Tongue (tissue), 2 donors: Measurements from ENCODE around the gene C9. TPM values are rescaled to one million over a fixed set of nuclear protein-coding genes. Genes with fewer than 3 reads are reported as not detected.
"Not testable (repeated sequence)": the region's sequence is repeated elsewhere in the genome, so short reads cannot be mapped to it uniquely, and the experiment has no call there.

Experiments used
- DNase-seq: peaks from one replicate; pipeline ENCODE4 v3.0.0-alpha.2; 2015
- total RNA-seq: library from RNA; depleted of rRNA; stranded (reverse); fragments of >200 nt; gene quantifications from one replicate; pipeline ENCODE4 v1.2.3, GENCODE V29; 2014

Gene C9
- total RNA-seq, 1 donor from 2014 or later: not detected

GRCh38 chr5:39370555-39371366, 6.5 kb upstream of the C9 start:
- DNase-seq: no peak

- DNase-seq: no peak
These were observed 5.0 kb upstream of the C9 start for GRCh38 chr5:39369123-39369815.

DNA sequence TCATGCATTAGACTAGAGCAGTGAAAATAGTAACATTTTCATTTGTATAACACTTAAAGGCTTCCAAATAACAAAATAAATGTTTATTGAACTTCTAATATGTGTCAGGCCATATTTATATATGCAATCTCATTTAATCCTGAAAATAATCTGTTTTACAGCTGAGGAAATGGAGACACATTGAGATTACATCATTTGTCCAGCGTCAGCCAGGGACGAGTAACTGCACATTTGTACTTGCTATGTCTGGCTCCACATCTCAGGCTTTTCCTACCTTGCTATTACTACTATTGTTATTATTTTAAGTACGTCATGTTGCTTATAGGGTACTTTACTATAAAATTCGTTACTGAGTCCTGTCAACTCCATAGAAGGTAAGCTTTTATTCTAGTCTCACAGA, 3.8 kb upstream of the C9 start:
- DNase-seq: peak; percentile 26

DNA sequence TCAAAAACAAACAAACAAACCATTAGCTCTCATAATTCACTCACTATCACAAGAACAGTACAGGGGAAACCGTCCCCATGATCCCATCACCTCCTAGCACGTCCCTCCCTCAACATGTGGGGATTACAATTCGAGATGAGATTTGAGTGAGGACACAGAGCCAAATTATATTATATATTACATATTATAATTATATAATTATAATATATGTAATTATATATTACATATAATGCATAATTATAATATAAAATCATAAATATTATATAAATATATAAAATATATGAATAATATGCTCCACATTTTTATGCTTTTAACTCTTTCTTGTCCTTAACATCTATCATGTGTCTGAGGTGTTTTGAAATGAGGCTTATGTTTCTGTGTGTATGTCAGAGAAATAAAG, 3.4 kb upstream of the C9 start:
- no peak for DNase-seq

DNA sequence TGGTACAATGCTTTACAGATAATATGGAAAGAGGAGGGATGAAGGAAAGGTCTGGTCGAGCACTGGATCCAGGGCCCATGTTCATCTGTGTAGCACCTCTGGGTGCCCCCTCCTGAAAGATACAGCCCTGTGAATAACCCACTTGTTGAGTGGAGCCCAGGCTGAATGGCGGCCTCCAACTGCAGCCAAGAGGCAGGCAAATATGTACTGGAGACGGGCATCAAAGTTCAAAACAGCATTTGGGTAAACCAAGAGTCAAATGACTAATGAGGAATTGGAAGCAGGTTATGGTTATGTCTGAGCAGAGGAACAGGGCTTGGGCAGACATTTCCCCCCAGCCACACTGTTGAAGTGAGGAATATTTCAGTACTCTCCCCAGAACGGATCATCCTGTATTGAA, 1.1 kb downstream of the C9 start:
- no peak for DNase-seq

DNA sequence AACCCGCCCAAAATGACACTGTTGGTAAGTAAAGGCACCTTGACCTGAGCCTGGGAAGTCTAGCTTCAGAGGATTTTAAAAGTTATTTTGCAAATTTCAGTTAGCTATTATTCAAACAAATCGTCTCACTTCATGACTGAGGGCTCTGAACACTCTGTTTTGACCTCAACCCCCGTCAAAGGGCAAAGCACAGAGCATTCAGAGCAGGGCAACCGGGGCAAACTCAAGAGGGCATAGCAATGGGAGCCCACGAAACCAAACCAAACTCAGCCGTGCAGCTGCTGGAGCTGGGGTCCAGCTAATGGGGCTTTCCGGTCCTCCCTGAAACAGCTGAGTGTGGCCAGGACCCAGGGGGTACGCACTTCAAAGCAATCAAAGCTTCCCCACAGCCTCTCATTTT, 1.6 kb downstream of the C9 start:
- DNase-seq: no peak

DNA sequence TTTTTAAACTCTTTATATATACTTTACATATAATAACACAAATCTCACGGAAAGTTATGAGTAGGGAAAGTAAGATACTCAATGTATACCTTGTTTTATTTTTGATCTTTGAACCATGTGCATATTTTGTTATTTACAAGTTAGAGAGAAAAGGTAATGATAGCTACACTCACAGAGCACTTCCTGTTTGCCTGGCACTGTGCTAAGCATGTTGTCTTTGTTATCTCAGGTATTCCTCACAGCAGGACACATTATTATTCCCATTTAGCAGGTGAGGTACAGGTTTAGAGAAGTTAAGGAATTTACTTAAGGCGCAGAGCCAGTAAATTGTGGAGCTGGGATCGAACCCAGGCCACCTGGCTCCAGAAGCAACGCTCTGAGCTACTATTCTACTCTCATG, 3.0 kb downstream of the C9 start:
- DNase-seq: no peak

DNA sequence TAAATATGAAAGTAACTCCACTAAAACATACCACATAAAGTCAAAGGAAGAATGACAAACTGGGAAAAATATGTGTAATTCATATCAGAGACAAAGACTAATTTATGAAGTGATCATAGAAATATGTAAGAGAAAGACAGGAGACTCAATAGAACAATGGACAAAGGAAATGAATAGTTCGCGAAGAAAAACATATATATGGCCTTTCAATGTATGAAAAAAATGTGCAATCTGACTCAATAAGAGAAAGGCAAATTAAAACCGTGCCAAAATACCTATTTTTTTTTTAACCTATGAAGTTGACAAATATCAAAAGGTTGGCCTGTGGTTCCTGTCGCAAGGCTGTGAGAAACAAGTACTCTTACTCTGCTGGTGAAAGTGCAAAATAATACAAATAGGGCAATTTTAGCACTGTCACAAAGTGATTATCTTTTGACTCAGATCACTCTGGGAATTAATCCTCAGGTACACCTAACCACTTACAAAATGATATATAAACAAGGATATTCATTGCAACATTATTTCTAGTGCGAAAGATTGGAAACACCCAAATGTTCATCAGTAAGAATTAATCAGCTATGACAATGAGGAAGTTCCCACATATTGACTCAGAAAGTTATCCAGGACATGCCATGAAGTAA, 3.7 kb downstream of the C9 start:
- no peak for DNase-seq

- DNase-seq: no peak
These were observed 8.0 kb downstream of the C9 start for GRCh38 chr5:39356263-39356662.

DNA sequence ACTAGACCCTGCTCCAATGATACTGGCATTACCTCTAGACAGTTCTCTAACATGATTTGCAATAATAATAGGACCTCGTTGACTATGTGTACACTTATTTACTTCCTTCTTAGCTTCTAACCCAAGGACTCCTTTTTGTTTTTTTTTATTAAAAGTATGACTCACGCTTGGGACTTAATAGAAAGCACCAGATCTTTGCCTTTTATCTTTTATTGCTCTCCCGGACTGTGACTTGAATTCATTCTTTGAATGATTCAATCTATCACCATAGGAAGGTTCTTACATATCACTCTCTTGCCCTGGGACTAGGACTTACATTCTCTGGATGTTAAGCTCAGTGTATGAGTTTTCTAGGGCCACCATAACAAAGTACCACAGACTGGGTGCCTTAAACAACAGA, 9.0 kb downstream of the C9 start:
- DNase-seq: no peak

DNA sequence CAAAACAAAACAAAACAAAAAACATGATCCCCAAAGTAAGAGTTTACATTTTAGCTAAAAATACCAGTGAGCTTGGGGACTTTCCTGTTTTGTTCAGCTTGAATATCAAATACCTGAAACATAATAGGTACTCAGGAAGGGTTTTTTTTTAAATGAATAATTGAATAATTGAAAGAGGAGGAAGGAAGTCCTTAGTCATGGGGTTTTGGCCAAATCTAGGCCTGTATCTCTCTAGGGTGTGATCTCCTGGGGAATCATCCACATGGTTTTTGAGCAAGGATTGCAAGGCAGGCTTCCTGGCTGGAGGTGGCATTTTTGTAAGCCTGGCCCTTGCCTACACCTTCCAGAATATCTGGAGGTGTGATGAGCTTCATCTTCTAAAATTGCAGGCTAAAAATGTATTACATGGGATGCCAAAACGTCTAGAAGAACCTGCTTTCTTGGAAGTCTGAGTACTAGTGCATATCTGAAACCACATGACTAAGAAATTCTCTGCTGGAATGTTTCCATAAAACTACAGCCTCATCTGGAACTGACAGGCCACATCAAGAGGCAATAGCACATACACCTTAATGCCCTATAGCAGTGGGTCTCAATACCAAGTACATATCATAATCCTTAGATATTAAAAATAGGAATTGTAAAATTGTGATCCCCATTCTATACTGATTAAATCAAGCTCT, 10.4 kb downstream of the C9 start:
- DNase-seq: no peak

DNA sequence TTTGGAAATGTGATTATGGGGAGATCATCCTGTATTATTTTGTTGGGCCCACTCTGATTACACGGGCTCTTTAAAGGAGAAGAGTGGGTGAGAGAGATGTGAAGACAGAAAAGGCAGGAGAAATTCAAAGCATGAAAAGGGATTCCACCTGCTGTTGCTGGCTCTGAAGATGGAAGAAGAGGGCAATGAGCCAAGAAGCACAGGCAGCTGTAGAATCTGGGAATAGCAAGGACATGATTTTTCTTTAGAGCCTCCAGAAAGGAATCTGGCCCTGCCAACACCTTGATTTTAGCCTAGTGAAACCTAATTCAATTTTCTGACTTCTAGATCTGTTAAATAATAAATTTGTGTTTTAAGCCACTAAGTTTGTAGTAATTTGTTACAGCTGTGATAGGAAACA, 11.3 kb downstream of the C9 start:
- peak; percentile 75 for DNase-seq

- no peak for DNase-seq
These were observed 12.1 kb downstream of the C9 start for GRCh38 chr5:39352170-39352569.

DNA sequence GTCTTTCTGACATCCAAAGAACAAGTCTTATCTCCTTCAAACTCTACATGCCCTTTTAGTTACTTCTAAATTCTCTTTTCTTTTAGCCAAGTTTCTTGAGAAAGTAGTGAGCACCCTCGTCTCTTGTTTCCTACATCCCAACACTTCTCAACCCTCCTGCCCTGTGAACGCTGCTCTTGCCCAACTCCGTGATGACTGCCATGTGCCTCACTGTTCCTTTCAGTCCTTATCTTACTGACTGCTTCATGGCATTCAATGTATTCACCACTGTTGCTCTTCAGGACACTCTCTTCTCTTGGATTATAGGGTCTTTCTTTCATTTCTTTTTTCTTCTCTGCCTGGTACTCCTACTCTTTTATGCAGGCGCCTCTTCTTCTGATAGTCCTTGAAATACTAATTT, 14.8 kb downstream of the C9 start:
- no peak for DNase-seq

DNA sequence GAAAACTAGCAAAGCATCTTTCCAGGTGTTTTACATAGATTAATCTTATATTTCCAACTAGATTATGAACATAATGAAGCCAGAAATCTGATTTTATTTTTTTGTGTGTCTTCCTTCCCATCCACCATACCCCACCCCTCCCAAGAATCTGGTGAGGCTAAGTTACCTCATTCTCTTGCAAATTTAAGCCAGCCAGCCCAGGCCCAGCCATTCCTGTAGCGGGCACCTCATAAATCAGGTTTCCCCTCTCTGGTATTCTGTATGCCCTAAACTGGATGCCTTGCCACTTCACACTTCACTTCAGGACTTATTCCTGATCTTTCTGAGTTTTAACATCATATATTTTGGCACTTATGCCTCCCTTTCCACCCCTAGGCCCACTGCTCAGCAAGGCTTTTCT, 21.8 kb downstream of the C9 start:
- no peak for DNase-seq

DNA sequence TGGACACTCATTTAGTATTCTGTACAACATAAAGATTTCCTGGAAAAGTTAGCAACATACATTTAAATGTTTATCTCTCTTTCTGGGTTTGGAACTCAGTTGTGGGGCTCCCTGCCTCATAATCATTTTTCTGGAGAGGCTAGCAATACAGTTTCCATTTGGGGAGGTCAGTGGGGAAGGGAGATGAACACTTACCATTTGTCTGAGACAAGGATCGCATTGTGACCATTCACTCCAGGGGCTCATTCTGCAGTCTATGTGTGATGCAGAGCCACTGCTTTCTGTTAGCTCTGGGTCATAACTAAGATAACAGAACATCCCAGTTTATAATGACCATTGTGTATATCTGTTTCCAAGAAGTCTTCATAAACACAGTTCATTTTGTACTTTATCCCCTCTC, 22.4 kb downstream of the C9 start:
- DNase-seq: no peak

DNA sequence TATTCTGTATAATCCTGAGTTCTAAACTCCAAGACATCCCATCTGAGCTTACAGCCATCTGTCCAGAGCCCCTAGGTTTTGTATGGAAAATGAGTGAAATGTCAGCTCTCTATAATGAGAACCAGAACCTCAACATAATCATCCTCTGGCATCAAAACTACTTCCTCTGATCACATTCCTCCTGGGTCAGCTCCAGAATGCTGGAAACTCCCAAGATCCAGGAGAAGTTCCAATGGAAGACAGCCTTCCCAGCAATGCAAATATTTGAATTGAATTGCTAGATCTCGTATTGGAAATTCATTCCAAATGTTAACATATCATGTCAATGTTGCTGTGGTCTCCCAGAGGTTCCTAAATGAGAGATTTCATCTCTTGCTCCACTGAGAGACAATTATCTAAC, 23.8 kb downstream of the C9 start:
- DNase-seq: peak; percentile 62

GRCh38 chr5:39337252-39337915, 26.9 kb downstream of the C9 start:
- DNase-seq: peak; percentile 71

DNA sequence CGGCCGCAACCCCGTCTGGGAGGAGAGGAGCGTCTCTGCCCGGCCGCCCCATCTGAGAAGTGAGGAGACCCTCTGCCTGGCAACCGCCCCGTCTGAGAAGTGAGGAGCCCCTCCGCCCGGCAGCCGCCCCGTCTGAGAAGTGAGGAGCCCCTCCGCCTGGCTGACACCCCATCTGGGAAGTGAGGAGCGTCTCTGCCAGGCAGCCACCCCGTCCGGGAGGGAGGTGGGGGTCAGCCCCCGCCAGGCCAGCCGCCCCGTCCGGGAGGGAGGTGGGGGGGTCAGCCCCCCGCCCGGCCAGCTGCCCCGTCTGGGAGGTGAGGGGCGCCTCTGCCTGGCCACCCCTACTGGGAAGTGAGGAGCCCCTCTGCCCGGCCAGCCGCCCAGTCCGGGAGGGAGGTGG, 30.0 kb downstream of the C9 start:
- DNase-seq: not testable (repeated sequence)

DNA sequence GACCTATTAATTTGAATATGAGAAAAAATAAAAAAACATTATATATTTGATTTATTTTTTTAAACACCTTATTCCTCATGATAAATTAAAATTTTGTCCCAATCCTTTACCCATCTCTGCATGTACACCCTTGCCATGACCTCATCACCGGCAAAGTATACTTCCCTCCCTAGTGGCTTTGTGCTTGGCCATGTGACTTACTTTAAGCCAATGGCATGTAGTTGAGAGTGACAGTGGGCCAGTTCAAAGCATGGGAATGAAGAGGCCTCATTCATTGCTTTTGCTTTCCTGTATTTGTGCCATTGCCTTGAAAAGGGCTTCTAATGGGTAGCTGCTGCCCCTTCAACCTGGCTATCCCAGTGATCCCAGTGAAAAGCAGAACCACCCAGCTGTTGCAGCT, 31.2 kb downstream of the C9 start:
- DNase-seq: no peak

DNA sequence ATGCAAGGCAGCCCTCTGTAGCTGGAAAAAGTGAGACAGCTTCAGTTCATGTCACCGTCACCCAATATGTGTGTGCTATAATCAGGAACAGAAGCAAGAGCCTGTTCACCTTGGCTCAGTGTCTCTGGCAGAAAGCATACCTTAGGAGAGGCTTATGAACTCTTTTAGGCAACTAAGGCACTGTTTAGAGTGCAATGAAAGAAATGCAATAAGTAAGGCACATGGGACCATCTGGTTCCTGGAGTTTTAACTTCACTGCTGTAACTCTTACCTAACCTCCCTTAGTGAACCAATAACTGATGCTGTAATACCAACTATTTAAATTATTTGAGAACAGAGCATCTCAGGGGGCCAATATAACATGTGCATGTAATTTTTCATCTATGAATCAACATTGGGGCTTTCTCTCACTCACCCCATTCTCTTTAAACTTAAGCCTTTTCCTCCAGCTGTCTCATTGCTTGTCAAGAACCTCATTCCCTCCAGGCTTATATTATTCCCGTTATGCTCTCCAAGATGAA, 32.4 kb downstream of the C9 start:
- DNase-seq: peak; percentile 47

GRCh38 chr5:39328731-39329130, 35.6 kb downstream of the C9 start:
- no peak for DNase-seq
